Measurements from ENCODE around the gene TMEM98.
A peak's percentile ranks its signal among the peaks of the same experiment; 100 is the strongest.
"Not testable (repeated sequence)": the region's sequence is repeated elsewhere in the genome, so short reads cannot be mapped to it uniquely, and the experiment has no call there.

TMEM98 gene

GRCh38 chr17:32927724-32928585, at the start of gene TMEM98:
TSS of gene TMEM98 (plus strand) at chr17:32928153. CDS start at chr17:32931529, 3,376 bp downstream.
- no peak for DNase-seq (ENCODE audit: low read depth, low spot score)
- peak within 1 kb of the TSS; percentile 55 for H3K4me3 ChIP-seq (ENCODE audit: low read depth, low read length)
- TF ChIP-seq CTCF (IDR thresholded peaks at IDR 0.05; ENCODE audit: low read depth, low read length): no peak
- in situ Hi-C loops (cut with HindIII; ENCODE audit: low sequenced_read_pairs): no loop called here

DNA sequence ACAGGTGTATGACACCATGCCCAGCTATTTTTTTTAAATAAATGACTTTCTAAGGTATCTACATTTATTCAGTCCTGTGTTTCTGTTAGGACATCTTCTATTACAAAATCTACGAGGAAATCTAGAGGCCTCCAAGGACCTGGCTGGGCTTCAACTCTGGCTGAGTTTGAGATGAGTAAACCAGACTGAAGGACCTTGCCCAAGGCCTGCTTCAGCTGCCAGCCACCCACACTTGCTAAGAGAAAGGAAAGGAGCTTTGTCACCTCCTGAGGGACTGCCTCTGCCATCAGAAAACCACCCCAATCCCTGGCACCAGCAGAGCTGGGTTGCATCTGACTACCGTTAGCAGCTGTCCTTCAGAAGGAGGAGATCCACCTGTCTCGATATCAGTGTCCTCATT, 49.7 kb upstream of the TMEM98 start:
- H3K4me3 ChIP-seq (ENCODE audit: low read depth, low read length): no peak overlapping the region
- in situ Hi-C loops (cut with HindIII; ENCODE audit: low sequenced_read_pairs): no loop called here
- TF ChIP-seq CTCF (IDR thresholded peaks at IDR 0.05; ENCODE audit: low read depth, low read length): no peak
- DNase-seq (ENCODE audit: low read depth, low spot score): peak; percentile 10

DNA sequence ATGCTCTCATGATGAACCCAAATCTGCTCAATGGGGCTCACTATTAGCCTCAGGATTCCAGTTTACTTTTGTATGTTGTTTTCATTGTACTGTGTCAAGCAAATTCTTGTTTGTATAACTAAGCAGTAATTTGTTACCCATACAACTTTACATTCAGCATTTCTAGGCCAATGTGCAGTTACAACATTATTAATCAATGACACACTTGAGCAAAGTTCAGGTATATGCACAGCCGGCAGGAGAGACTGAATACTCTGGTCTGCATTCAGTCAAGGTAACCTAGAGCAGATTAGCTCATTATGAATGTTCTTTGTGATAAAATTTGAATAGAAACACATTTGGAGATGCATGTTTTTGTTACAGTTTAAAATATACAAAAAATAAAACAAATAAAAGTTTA, 48.8 kb upstream of the TMEM98 start:
- DNase-seq (ENCODE audit: low read depth, low spot score): no peak
- no peak overlapping the region for H3K4me3 ChIP-seq (ENCODE audit: low read depth, low read length)
- no peak for TF ChIP-seq CTCF (IDR thresholded peaks at IDR 0.05; ENCODE audit: low read depth, low read length)
- in situ Hi-C loops (cut with HindIII; ENCODE audit: low sequenced_read_pairs): no loop called here

GRCh38 chr17:32880671-32881453, 47.1 kb upstream of the TMEM98 start:
- in situ Hi-C loops (cut with HindIII; ENCODE audit: low sequenced_read_pairs): no loop called here
- no peak for TF ChIP-seq CTCF (IDR thresholded peaks at IDR 0.05; ENCODE audit: low read depth, low read length)
- no peak for DNase-seq (ENCODE audit: low read depth, low spot score)
- no peak overlapping the region for H3K4me3 ChIP-seq (ENCODE audit: low read depth, low read length)

DNA sequence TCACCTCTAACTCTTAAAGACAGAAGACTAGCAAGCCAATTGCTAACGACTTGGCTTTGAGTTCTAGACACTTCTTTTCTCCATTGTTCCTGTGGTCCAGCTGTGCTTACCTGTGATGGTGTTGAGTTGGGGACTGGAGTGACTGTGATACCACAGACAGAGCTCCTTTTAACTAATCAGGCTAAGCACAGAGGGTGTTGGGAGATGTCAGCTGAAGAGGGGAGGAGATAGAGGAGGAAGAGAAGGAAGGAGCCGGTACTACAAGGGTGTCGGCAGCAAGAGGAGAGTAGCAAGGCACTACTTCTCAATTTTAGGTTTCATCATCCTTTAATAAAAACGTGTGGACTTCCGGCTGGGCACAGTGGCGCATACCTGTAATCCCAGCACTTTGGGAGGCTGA, 45.9 kb upstream of the TMEM98 start:
- DNase-seq (ENCODE audit: low read depth, low spot score): no peak
- in situ Hi-C loops (cut with HindIII; ENCODE audit: low sequenced_read_pairs): no loop called here
- TF ChIP-seq CTCF (IDR thresholded peaks at IDR 0.05; ENCODE audit: low read depth, low read length): no peak
- no peak overlapping the region for H3K4me3 ChIP-seq (ENCODE audit: low read depth, low read length)

DNA sequence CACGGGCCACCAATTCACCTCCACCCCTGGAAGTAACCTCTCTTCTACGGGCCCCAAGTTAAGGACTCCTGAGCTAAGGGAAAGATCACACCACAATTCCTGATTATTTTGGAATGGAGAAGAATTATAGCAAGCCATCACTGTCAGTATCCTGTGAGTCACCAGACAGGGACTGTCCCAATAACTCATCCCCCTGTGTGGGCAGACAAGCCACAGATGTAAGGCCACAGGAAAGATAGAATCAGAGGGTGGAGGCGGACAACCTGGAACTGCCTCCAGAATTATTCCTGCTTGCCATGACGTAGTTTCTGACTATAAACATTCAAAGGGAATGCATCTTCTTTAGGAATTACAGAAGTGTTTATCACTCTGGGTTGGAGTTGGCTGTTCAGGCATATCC, 45.2 kb upstream of the TMEM98 start:
- no peak for DNase-seq (ENCODE audit: low read depth, low spot score)
- TF ChIP-seq CTCF (IDR thresholded peaks at IDR 0.05; ENCODE audit: low read depth, low read length): no peak
- no peak overlapping the region for H3K4me3 ChIP-seq (ENCODE audit: low read depth, low read length)
- in situ Hi-C loops (cut with HindIII; ENCODE audit: low sequenced_read_pairs): no loop called here

DNA sequence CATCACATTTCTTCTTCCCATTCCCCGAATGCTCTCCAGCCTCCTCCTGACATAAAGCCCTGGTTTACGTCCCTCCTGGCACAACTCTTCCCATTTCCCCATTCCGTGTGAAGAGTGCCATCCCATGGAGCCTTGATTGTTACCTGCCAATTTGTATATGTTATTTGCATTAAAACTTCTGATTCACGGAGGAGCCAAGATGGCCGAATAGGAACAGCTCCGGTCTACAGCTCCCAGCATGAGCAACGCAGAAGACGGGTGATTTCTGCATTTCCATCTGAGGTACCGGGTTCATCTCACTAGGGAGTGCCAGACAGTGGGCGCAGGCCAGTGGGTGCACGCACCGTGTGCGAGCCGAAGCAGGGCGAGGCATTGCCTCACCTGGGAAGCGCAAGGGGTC, 41.0 kb upstream of the TMEM98 start:
- DNase-seq (ENCODE audit: low read depth, low spot score); H3K4me3 ChIP-seq (ENCODE audit: low read depth, low read length); in situ Hi-C loops (cut with HindIII; ENCODE audit: low sequenced_read_pairs): not testable (repeated sequence)

- H3K4me3 ChIP-seq (ENCODE audit: low read depth, low read length); DNase-seq (ENCODE audit: low read depth, low spot score); in situ Hi-C loops (cut with HindIII; ENCODE audit: low sequenced_read_pairs): not testable (repeated sequence)
Measured at GRCh38 chr17:32887410-32887809, 40.5 kb upstream of the TMEM98 start.
